Heart right ventricle (tissue), 16 donors: ENCODE data around the gene CYP8B1. TPM values are rescaled to one million over a fixed set of nuclear protein-coding genes. Genes with fewer than 3 reads are reported as not detected.
A peak's percentile ranks its signal among the peaks of the same experiment; 100 is the strongest.

Experiments
- ATAC-seq, 8 donors: fragments of 200-7000 bp; cut with Tn5 transposase; one replicate each; pipeline ENCODE4 v1.9.1; 2020; ENCODE audit warnings: mild to moderate bottlenecking in 8 of 8, moderate library complexity in 8 of 8, moderate number of reproducible peaks in 1 of 8
- DNase-seq, 2 donors: peaks; one replicate each; pipeline ENCODE4 v3.0.0-alpha.2; 2020
- H3K27ac ChIP-seq, 10 donors: fragments of 200-600 bp; sonication (generic) in 2 of 10; one replicate each; pipeline versions ENCODE4 v1.5.0 to v1.8.0; 2020 to 2022; ENCODE audit warnings: mild to moderate bottlenecking in 3 of 10
- H3K27me3 ChIP-seq, 7 donors: fragments of 200-600 bp; one replicate each; pipeline ENCODE4 v1.8.0; 2021 to 2022; ENCODE audit warnings: mild to moderate bottlenecking in 2 of 7
- H3K36me3 ChIP-seq, 9 donors: fragments of 200-600 bp; sonication (generic) in 1 of 9; one replicate each; pipeline versions ENCODE4 v1.5.0 to v1.8.0; 2020 to 2022; ENCODE audit warnings: mild to moderate bottlenecking in 2 of 9
- H3K4me1 ChIP-seq, 9 donors: fragments of 200-600 bp; sonication (generic) in 1 of 9; one replicate each; pipeline versions ENCODE4 v1.5.0 to v1.8.0; 2020 to 2022; ENCODE audit warnings: mild to moderate bottlenecking in 4 of 9
- H3K4me3 ChIP-seq, 10 donors: fragments of 200-600 bp; sonication (generic) in 2 of 10; one replicate each; pipeline versions ENCODE4 v1.5.0 to v1.8.0; 2020 to 2022; ENCODE audit warnings: mild to moderate bottlenecking in 7 of 10, moderate library complexity in 2 of 10
- H3K9me3 ChIP-seq, 11 donors: fragments of 200-600 bp in 10 of 11; sonication (generic) in 2 of 11; one replicate each; pipeline versions ENCODE4 v1.5.0 to v1.8.0; 2013 to 2022; ENCODE audit warnings: mild to moderate bottlenecking in 2 of 11, control low read depth in 1 of 11, moderate library complexity in 1 of 11
- WGBS, 2 donors: extraction: QIAGEN DNeasy Blood & Tissue Kit; methylation state at CpG; one replicate each; pipeline ENCODE4 v1.1.7; 2013; ENCODE audit warnings: inconsistent platforms in 1 of 2; 5-methylcytosine and 5-hydroxymethylcytosine counted together
- intact Hi-C, 10 donors: fragments of 100-400 bp; cut with DNase I; formaldehyde crosslinking; loops; one replicate each; pipeline versions ENCODE4 v1.11.1 to v1.14.2; 2022
- polyA plus RNA-seq, 2 donors: library from polyadenylated mRNA; stranded (reverse); fragments of 200-250 nt; gene quantifications; one replicate each; pipeline ENCODE4 v1.2.3, GENCODE V29; 2013
- total RNA-seq, 10 donors: library from RNA; stranded (reverse); fragmentation: NEBNext Ultra II Directional in 3 of 10; extraction: Animal tissue kit (Norgen Biotek cat#: 25700) in 3 of 10; gene quantifications; one replicate each; pipeline versions ENCODE4 v1.2.1 to v1.2.4, GENCODE V29; 2021 to 2023
- TF ChIP-seq, protein P1 (sequence below), 9 donors: fragments of 200-600 bp; sonication (generic) in 2 of 9; IDR thresholded peaks; one replicate each; pipeline versions ENCODE4 v1.5.0 to v1.8.0; 2021 to 2022; ENCODE audit warnings: antibody characterized with exemption in 9 of 9, mild to moderate bottlenecking in 5 of 9, moderate library complexity in 1 of 9
- donor health status: Arrhythmogenic right ventricular cardiomyopathy.
- donor health status: ischemic (EF 13 %, LVEDD 7.1; RV severe dilation, severe dysfunction).
- donor health status: healthy with polysubstance abuse.
- donor health status: DM: no; HTN: yes; CAD: no.
- donor health status: DM: no; HTN: no; CAD: no.
- donor health status: ischemic (EF 25% LVEDD 6.9; RV normal size, moderate dysfunction).
- donor health status: ischemic (EF 25% LVEDD 5.7; RV mildly dilated, moderate dysfunction).
- donor health status: healthy.
- donor health status: DM: yes; HTN: yes; CAD: no.
- donor health status: Ischemic cardiomyopathy.
- donor health status: ischemic (EF 35%, LVEDD 5.7; RV mildly dilated, moderate dysfunction).
- donor health status: nonischemic (EF 11% LVEDD 7.7; RV severe dilation, severe dysfunction).
- donor health status: DM: yes; HTN: yes; CAD: no.
- donor health status: PGD.
- donor health status: ischemic (EF 29% LVEDD 5.4; RV normal size, mild dysfunction).
- donor health status: nonischemic (EF 23%, LVEDD 6.1; RV moderate dilation, normal function).

The CYP8B1 gene
- total and polyA plus RNA-seq, 12 donors: not detected

- H3K36me3 ChIP-seq: no peaks in the 10 kb centered on the region
- no peaks in the 10 kb centered on the region for H3K9me3 ChIP-seq
- TF ChIP-seq, protein P1, sequence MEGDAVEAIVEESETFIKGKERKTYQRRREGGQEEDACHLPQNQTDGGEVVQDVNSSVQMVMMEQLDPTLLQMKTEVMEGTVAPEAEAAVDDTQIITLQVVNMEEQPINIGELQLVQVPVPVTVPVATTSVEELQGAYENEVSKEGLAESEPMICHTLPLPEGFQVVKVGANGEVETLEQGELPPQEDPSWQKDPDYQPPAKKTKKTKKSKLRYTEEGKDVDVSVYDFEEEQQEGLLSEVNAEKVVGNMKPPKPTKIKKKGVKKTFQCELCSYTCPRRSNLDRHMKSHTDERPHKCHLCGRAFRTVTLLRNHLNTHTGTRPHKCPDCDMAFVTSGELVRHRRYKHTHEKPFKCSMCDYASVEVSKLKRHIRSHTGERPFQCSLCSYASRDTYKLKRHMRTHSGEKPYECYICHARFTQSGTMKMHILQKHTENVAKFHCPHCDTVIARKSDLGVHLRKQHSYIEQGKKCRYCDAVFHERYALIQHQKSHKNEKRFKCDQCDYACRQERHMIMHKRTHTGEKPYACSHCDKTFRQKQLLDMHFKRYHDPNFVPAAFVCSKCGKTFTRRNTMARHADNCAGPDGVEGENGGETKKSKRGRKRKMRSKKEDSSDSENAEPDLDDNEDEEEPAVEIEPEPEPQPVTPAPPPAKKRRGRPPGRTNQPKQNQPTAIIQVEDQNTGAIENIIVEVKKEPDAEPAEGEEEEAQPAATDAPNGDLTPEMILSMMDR (IDR thresholded peaks at IDR 0.05): no peak
- ATAC-seq: peak in 2 of 8 donors; percentile 2 to 26
- 76 to 84% methylated on average over 9 of the region's 9 CpGs for WGBS, 2 donors
- H3K27ac ChIP-seq: peak overlapping the region in 4 of 10 donors; percentile 25 to 71 (median 68)
- H3K4me1 ChIP-seq: peaks cover 0 to 13% (median 8%) of the 10 kb centered on the region in 9 donors
- no peak for DNase-seq
- H3K4me3 ChIP-seq: peak overlapping the region; percentile 39 to 82 (median 70)
- intact Hi-C loops: loop anchor here in 9 of 10 donors (2.0 to 5.0 kb wide), 5 partner anchors 48 to 103 kb away; no protein-coding TSS in a partner anchor
- peaks cover 0 to 7% (median 0%) of the 10 kb centered on the region in 7 donors for H3K27me3 ChIP-seq
Observed at GRCh38 chr3:42880183-42880582, 4.5 kb upstream of the CYP8B1 start.

DNA sequence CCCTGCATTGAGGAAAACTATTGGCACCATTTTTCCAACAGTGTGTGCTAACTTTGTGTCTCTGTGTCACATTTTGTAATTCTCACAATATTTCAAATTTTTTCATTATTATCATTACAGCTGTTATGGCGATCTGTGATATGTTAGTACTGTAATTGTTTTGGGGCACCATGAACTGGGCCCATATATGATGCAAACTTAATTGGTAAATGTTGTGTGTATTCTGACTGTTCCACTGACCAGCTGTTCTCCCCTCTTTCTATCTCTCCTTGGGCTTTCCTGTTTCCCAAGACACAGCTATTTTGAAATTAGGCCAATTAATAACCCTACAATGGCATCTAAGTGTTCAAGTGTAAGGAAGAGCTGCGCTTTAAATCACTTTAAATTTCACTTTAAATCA is 2.2 kb upstream of the CYP8B1 start:
- intact Hi-C loops: loop anchor here in 2 of 10 donors (5.0 kb wide), 2 partner anchors 41 to 46 kb away; no protein-coding TSS in a partner anchor
- H3K27ac ChIP-seq: no peak overlapping the region
- no peak overlapping the region for H3K4me3 ChIP-seq
- DNase-seq (no peak), ATAC-seq (no peak)
- WGBS, 2 donors: 80 to 89% methylated on average over 2 of the region's 2 CpGs
- peaks cover 0 to 5% (median 0%) of the 10 kb centered on the region in 7 donors for H3K27me3 ChIP-seq
- H3K9me3 ChIP-seq: no peaks in the 10 kb centered on the region
- H3K4me1 ChIP-seq: peaks cover 0 to 13% (median 8%) of the 10 kb centered on the region in 9 donors
- H3K36me3 ChIP-seq: no peaks in the 10 kb centered on the region
- TF ChIP-seq, protein P1 (IDR thresholded peaks at IDR 0.05): no peak

DNA sequence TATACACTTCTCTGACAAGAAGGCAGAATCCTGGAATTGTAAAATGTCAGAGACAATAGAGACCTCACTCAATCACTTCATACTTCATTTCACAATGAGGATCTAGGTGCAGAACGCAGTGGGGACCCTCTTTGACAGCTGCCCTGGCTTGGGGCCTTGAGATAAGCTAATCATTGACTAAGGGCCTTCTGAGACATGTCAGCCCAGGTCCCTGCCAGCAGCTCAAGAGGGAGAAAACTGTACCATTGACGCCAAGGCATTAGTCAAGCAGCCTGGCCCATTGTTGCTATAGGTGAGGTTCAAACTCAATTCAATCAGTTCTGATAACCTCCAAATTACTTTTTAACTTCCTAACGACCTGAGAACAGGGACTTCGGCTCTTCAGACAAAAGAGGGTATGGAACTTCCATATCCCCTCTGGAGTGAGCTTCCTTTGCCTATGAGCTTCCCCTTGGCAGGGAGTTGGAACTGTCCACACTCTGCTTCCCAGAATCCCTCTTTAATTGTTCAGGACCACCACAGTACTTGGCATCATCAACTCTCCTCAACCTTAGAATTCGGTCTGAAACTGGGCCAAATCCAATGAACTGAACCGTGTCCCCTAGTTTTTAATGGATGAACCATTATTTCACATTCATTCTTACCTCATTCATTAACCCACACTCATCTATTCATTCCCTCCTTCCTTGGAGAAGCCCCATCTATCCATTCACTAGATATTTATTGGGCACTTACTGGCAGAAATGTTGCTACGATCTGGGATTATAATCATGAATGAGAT is 1.5 kb upstream of the CYP8B1 start:
- no peak for DNase-seq
- 77 to 85% methylated on average over 7 of the region's 7 CpGs for WGBS, 2 donors
- Histone ChIP-seq H3K9me3 (no peaks in the 10 kb centered on the region), H3K4me3 (no peak overlapping the region), H3K4me1 (peaks cover 0 to 18% (median 12%) of the 10 kb centered on the region in 9 donors), H3K27me3 (peaks cover 0 to 5% (median 0%) of the 10 kb centered on the region in 7 donors), H3K27ac (no peak overlapping the region), H3K36me3 (no peaks in the 10 kb centered on the region)
- TF ChIP-seq, protein P1 (IDR thresholded peaks at IDR 0.05): no peak
- intact Hi-C loops: loop anchor here in 2 of 10 donors (5.0 kb wide), 2 partner anchors 40 to 45 kb away; no protein-coding TSS in a partner anchor
- no peak for ATAC-seq

- no peak overlapping the region for H3K4me3 ChIP-seq
- 29 to 42% methylated on average over 1 of the region's 1 CpG for WGBS, 2 donors
- intact Hi-C loops: loop anchor here in 2 of 10 donors (5.0 kb wide), 2 partner anchors 39 to 44 kb away; no protein-coding TSS in a partner anchor
- no peaks in the 10 kb centered on the region for H3K36me3 ChIP-seq
- peaks cover 2 to 23% (median 16%) of the 10 kb centered on the region in 9 donors for H3K4me1 ChIP-seq
- TF ChIP-seq, protein P1 (IDR thresholded peaks at IDR 0.05): no peak
- DNase-seq (no peak), ATAC-seq (no peak)
- peaks cover 0 to 5% (median 0%) of the 10 kb centered on the region in 7 donors for H3K27me3 ChIP-seq
- H3K9me3 ChIP-seq: no peaks in the 10 kb centered on the region
- H3K27ac ChIP-seq: no peak overlapping the region
Observed at GRCh38 chr3:42876401-42876800, 722 bp upstream of the CYP8B1 start.
